CD4-positive, CD25-positive, alpha-beta regulatory T cell (primary cell): ENCODE data around the gene CABLES1. TPM values are rescaled to one million over a fixed set of nuclear protein-coding genes. Genes with fewer than 3 reads are reported as not detected.
"Not testable (repeated sequence)": the region's sequence is repeated elsewhere in the genome, so short reads cannot be mapped to it uniquely, and the experiment has no call there.

Source experiments
- ATAC-seq, 2 donors: fragments of 150-1000 bp; cut with Tn5 transposase; one replicate each; pipeline ENCODE4 v1.10.0; 2021; ENCODE audit warnings: low read depth in 2 of 2, moderate number of reproducible peaks in 2 of 2, moderate library complexity in 1 of 2
- DNase-seq, 3 donors: peaks; one replicate each; pipeline versions ENCODE4 v3.0.0 to v3.0.0-alpha.2; 2012 to 2022; ENCODE audit warnings: mixed read lengths in 1 of 3
- H3K27ac ChIP-seq: one replicate; pipeline ENCODE4 v1.7.0; 2013; ENCODE audit warnings: mild to moderate bottlenecking, low read length; ENCODE audit not compliant: insufficient read depth, poor library complexity, severe bottlenecking
- H3K27me3 ChIP-seq: one replicate; pipeline ENCODE4 v1.7.0; 2013; ENCODE audit warnings: low read length; ENCODE audit not compliant: control insufficient read depth, insufficient read depth
- H3K36me3 ChIP-seq: one replicate; pipeline ENCODE4 v1.7.0; 2013; ENCODE audit warnings: mild to moderate bottlenecking, low read length, moderate library complexity; ENCODE audit not compliant: control insufficient read depth, insufficient read depth
- H3K4me1 ChIP-seq: 2 replicates; pipeline ENCODE4 v1.7.0; 2013; ENCODE audit warnings: mild to moderate bottlenecking, low read length; ENCODE audit not compliant: insufficient read depth, control insufficient read depth, poor library complexity, severe bottlenecking
- H3K4me3 ChIP-seq: one replicate; pipeline ENCODE4 v1.7.0; 2013; ENCODE audit warnings: low read depth, mild to moderate bottlenecking, low read length, moderate library complexity
- H3K9me3 ChIP-seq, 2 experiments: 1 replicate in 1 of 2; 2 replicates in 1 of 2; pipeline ENCODE4 v1.7.0; 2013; ENCODE audit warnings: low read length in 2 of 2, mild to moderate bottlenecking in 1 of 2, moderate library complexity in 1 of 2; ENCODE audit not compliant: control insufficient read depth in 2 of 2
- H3K27ac Mint-ChIP-seq, 3 donors: one replicate each; pipeline ENCODE4 v1.8.0; 2020 to 2022; ENCODE audit warnings: mild to moderate bottlenecking in 3 of 3, mixed read lengths in 3 of 3, moderate library complexity in 2 of 3
- H3K27me3 Mint-ChIP-seq: one replicate; pipeline ENCODE4 v1.8.0; 2022; ENCODE audit warnings: mild to moderate bottlenecking, mixed read lengths
- H3K36me3 Mint-ChIP-seq: one replicate; pipeline ENCODE4 v1.8.0; 2020; ENCODE audit warnings: mixed read lengths
- H3K4me1 Mint-ChIP-seq, 4 donors: one replicate each; pipeline ENCODE4 v1.8.0; 2020 to 2022; ENCODE audit warnings: mixed read lengths in 4 of 4, mild to moderate bottlenecking in 1 of 4
- H3K4me3 Mint-ChIP-seq, 4 donors: one replicate each; pipeline ENCODE4 v1.8.0; 2020 to 2022; ENCODE audit warnings: mild to moderate bottlenecking in 4 of 4, mixed read lengths in 4 of 4, moderate library complexity in 3 of 4
- H3K9me3 Mint-ChIP-seq, 7 donors: one replicate each; pipeline ENCODE4 v1.8.0; 2020 to 2022; ENCODE audit warnings: mixed read lengths in 7 of 7, mild to moderate bottlenecking in 3 of 7, moderate library complexity in 2 of 7
- polyA plus RNA-seq, 4 donors: library from polyadenylated mRNA; unstranded; fragments of 300-500 nt; fragmentation: Illumina TruSeq; gene quantifications; one replicate each; pipeline ENCODE4 v1.2.3, GENCODE V29; 2021
- total RNA-seq: library from RNA; stranded (reverse); gene quantifications from one replicate; pipeline ENCODE4 v1.2.3, GENCODE V29; 2022

CABLES1 gene
- total and polyA plus RNA-seq, 5 donors from 2014 or later = 0.46 to 5.4 TPM; not detected in 3

- H3K4me3 ChIP-seq = no peak overlapping the region
- no peaks in the 10 kb centered on the region for H3K4me1 ChIP-seq
- Mint-ChIP-seq H3K9me3 (no peaks in the 10 kb centered on the region), H3K4me3 (no peak overlapping the region), H3K27ac (no peak overlapping the region), H3K4me1 (no peaks in the 10 kb centered on the region), H3K36me3 (no peaks in the 10 kb centered on the region), H3K27me3 (no peaks in the 10 kb centered on the region)
- H3K27ac ChIP-seq = no peak overlapping the region
- no peaks in the 10 kb centered on the region for H3K36me3 ChIP-seq
- H3K27me3 ChIP-seq = no peaks in the 10 kb centered on the region
- no peak for ATAC-seq
- no peaks in the 10 kb centered on the region for H3K9me3 ChIP-seq
- DNase-seq = no peak
These were observed 148.7 kb downstream of the CABLES1 start for GRCh38 chr18:23283916-23284430.

- no peaks in the 10 kb centered on the region for H3K36me3 Mint-ChIP-seq
- no peaks in the 10 kb centered on the region for H3K4me1 Mint-ChIP-seq
- H3K36me3 ChIP-seq = no peaks in the 10 kb centered on the region
- no peak overlapping the region for H3K4me3 ChIP-seq
- H3K27me3 ChIP-seq = no peaks in the 10 kb centered on the region
- H3K27me3 Mint-ChIP-seq = no peaks in the 10 kb centered on the region
- DNase-seq (no peak), ATAC-seq (no peak)
- H3K9me3 ChIP-seq = no peaks in the 10 kb centered on the region
- H3K9me3 Mint-ChIP-seq = no peaks in the 10 kb centered on the region
- H3K27ac Mint-ChIP-seq = no peak overlapping the region
- H3K27ac ChIP-seq = no peak overlapping the region
- no peaks in the 10 kb centered on the region for H3K4me1 ChIP-seq
- no peak overlapping the region for H3K4me3 Mint-ChIP-seq
These were observed 149.3 kb downstream of the CABLES1 start for GRCh38 chr18:23284629-23285028.

DNA sequence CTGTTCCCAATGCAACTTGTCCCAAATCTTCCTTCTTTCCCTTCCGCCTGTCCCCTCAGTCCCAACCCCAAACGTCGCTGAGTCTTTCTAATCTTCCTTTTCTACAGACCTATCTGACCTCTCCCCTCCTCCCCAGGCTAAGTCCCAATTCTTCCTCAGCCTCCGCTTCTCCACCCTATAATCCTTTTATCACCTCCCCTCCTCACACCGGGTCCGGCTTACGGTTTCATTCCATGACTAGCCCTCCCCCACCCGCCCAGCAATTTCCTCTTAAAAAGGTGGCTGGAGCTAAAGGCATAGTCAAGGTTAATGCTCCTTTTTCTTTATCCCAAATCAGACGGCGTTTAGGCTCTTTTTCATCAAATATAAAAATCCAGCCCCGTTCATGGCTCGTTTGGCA lies 150.3 kb downstream of the CABLES1 start:
- H3K27me3 ChIP-seq, H3K27me3 Mint-ChIP-seq, H3K36me3 Mint-ChIP-seq: not testable (repeated sequence)

DNA sequence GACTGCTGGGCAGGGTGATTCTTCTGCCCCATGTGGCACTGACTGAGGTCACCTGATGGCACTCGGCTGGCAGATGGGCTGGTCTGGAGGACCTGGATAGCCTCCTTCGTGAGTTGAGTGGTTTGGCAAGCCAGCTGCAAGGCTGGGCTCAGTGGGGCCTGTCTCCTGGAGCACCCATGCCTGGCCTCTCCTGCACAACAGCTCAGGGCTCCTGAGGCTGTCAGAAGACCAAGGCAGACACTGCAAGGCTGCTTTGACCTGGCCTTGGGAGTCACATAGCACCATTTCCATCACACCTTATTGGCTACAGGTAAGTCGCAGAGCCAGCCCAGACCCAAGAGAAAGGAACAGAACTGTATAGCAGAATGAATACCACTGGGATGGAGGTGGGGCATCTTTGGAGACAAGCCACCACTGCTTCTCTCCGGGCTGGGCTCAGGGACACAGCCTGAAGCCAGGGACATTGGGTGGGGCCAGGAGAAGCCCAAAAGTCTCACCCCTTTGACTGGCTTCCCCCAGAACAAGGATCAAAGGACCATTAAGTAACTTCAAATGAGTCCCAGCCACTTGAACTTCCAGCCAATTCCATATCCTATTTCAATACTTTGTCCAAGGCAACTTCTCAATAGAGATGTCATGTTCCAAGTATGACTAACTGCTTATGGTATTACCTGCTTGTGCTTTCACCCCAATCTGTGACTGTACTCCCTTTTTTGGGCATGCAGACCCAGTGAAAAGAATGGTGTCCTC lies 156.3 kb downstream of the CABLES1 start:
- ATAC-seq = no peak
- H3K4me3 Mint-ChIP-seq = no peak overlapping the region

More for the DNA sequence above, 150.3 kb downstream of the CABLES1 start:
- not testable (repeated sequence) for DNase-seq, H3K36me3 ChIP-seq, H3K9me3 Mint-ChIP-seq, H3K27ac ChIP-seq, H3K27ac Mint-ChIP-seq, H3K9me3 ChIP-seq, H3K4me3 Mint-ChIP-seq, H3K4me1 Mint-ChIP-seq, H3K4me3 ChIP-seq, ATAC-seq, H3K4me1 ChIP-seq

DNA sequence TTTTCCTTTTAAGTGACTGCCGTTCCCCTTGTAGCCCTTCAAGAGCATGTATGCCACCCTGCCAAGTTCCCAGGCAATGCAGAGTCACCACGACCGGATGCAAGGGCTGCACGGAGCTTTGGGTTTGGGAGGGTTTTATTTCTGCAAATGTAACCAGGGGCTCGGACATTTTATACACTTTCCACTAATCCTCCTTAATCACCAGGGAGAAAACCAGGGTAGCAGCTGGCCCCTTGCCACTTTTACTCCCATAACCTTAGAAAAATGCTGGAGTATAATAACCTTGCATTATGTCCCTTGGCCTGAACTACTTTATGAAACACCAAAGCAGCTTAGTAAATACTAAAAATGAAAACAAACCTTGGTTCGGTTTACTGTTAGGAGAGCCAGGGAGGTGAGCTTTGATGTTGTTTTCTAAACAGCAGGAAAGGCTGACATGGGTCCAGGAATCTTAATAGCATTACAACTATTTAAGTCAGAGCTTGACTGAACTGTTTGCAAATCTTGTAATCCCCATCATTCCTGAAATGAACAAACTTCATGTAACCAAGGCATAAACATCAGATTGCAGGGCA lies 165.0 kb downstream of the CABLES1 start:
- DNase-seq = no peak
- Histone ChIP-seq H3K4me1 (no peaks in the 10 kb centered on the region), H3K4me3 (no peak overlapping the region), H3K36me3 (no peaks in the 10 kb centered on the region), H3K27me3 (no peaks in the 10 kb centered on the region), H3K27ac (no peak overlapping the region), H3K9me3 (no peaks in the 10 kb centered on the region)
- Mint-ChIP-seq H3K27ac (no peak overlapping the region), H3K4me1 (peaks cover 0 to 3% (median 0%) of the 10 kb centered on the region in 4 donors), H3K27me3 (no peaks in the 10 kb centered on the region), H3K9me3 (no peaks in the 10 kb centered on the region), H3K36me3 (no peaks in the 10 kb centered on the region), H3K4me3 (no peak overlapping the region)
- no peak for ATAC-seq

More for the DNA sequence above, 156.3 kb downstream of the CABLES1 start:
- Histone ChIP-seq H3K4me1 (no peaks in the 10 kb centered on the region), H3K27me3 (no peaks in the 10 kb centered on the region), H3K36me3 (no peaks in the 10 kb centered on the region), H3K4me3 (no peak overlapping the region), H3K27ac (no peak overlapping the region), H3K9me3 (no peaks in the 10 kb centered on the region)
- H3K4me1 Mint-ChIP-seq = no peaks in the 10 kb centered on the region
- no peaks in the 10 kb centered on the region for H3K27me3 Mint-ChIP-seq
- H3K9me3 Mint-ChIP-seq = no peaks in the 10 kb centered on the region
- DNase-seq = no peak
- no peaks in the 10 kb centered on the region for H3K36me3 Mint-ChIP-seq
- no peak overlapping the region for H3K27ac Mint-ChIP-seq

GRCh38 chr18:23301972-23302371 lies 166.7 kb downstream of the CABLES1 start:
- Histone ChIP-seq H3K27me3 (no peaks in the 10 kb centered on the region), H3K36me3 (no peaks in the 10 kb centered on the region), H3K27ac (no peak overlapping the region), H3K9me3 (no peaks in the 10 kb centered on the region), H3K4me3 (no peak overlapping the region), H3K4me1 (peaks cover 5% of the 10 kb centered on the region)
- H3K4me3 Mint-ChIP-seq = no peak overlapping the region
- no peaks in the 10 kb centered on the region for H3K27me3 Mint-ChIP-seq
- ATAC-seq = no peak
- peaks cover 0 to 4% (median under 1%) of the 10 kb centered on the region in 4 donors for H3K4me1 Mint-ChIP-seq
- no peak for DNase-seq
- H3K9me3 Mint-ChIP-seq = no peaks in the 10 kb centered on the region
- H3K27ac Mint-ChIP-seq = no peak overlapping the region
- no peaks in the 10 kb centered on the region for H3K36me3 Mint-ChIP-seq

DNA sequence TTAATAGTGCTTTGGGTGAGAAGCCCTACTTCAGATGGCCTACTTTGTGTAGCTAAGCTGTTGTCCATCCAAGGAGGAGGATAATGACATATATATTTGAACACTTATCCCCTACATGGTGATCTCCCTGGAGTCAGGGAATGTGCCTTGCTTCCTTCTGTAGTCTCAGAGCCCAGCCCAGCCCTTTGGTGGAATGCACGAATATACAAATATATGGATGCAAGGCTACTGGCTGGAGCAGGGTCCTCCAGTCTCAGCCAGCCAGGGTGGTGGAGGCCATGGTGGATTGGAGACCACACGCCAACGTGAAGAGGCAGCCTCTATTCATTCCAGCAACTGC lies 167.2 kb downstream of the CABLES1 start:
- ATAC-seq (no peak), DNase-seq (no peak)
- peaks cover 0 to 6% (median 4%) of the 10 kb centered on the region in 4 donors for H3K4me1 Mint-ChIP-seq
- H3K9me3 Mint-ChIP-seq = no peaks in the 10 kb centered on the region
- no peak overlapping the region for H3K27ac ChIP-seq
- no peak overlapping the region for H3K27ac Mint-ChIP-seq
- no peaks in the 10 kb centered on the region for H3K27me3 Mint-ChIP-seq
- no peaks in the 10 kb centered on the region for H3K9me3 ChIP-seq
- no peaks in the 10 kb centered on the region for H3K36me3 ChIP-seq
- H3K4me1 ChIP-seq = peaks cover 9% of the 10 kb centered on the region
- H3K27me3 ChIP-seq = no peaks in the 10 kb centered on the region
- H3K4me3 Mint-ChIP-seq = no peak overlapping the region
- no peak overlapping the region for H3K4me3 ChIP-seq
- no peaks in the 10 kb centered on the region for H3K36me3 Mint-ChIP-seq
